Stomach (tissue), 4 donors: ENCODE results near the gene CTNNA3.

ENCODE experiments used
- EP300 ChIP-seq: sonication (generic); formaldehyde crosslinking; IDR thresholded peaks from one replicate; pipeline ENCODE4 v1.6.1; 2017; ENCODE audit warnings: antibody characterized with exemption
- POLR2A ChIP-seq, 4 donors: fragments of 450-650 bp; IDR thresholded peaks; one replicate each; pipeline ENCODE4 v1.6.1; 2016; ENCODE audit warnings: antibody characterized with exemption in 4 of 4, control low read depth in 2 of 4, mild to moderate bottlenecking in 1 of 4, moderate library complexity in 1 of 4
- POLR2AphosphoS5 ChIP-seq, 3 donors: sonication (generic); formaldehyde crosslinking; IDR thresholded peaks; one replicate each; pipeline ENCODE4 v1.6.1; 2016; ENCODE audit warnings: antibody characterized with exemption in 3 of 3
- TF ChIP-seq, protein P1 (sequence below), 7 experiments: fragments of 450-650 bp in 4 of 7; fragments of 200-600 bp in 3 of 7; sonication (generic) in 3 of 7; IDR thresholded peaks; one replicate each; pipeline ENCODE4 v1.5.1; 2016 to 2019; ENCODE audit warnings: antibody characterized with exemption in 7 of 7, control low read depth in 2 of 7, mild to moderate bottlenecking in 1 of 7

DNA sequence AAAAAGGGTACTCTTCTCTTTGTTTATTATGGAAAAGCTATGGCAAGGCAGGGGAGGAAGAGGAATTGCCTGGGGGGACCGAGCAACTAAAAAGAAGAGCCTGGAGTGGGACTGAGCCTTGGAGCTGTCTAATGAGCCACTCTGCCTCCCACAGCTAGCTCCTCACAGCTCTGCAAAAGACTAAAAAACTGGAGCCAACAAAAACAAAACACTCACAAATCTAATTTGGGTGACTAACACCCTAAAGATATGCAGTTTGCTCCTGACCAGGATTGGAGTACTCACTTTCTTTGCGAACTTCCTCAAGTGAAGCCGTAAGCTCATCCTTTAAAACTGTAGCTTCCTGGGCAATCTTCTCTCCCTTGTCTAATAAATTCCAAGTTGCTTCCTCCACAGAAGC, 89.4 kb downstream of the CTNNA3 start:
- TF ChIP-seq POLR2A (IDR thresholded peaks at IDR 0.05) (no peak), POLR2AphosphoS5 (IDR thresholded peaks at IDR 0.05) (no peak), EP300 (no peak)
- TF ChIP-seq, protein P1, sequence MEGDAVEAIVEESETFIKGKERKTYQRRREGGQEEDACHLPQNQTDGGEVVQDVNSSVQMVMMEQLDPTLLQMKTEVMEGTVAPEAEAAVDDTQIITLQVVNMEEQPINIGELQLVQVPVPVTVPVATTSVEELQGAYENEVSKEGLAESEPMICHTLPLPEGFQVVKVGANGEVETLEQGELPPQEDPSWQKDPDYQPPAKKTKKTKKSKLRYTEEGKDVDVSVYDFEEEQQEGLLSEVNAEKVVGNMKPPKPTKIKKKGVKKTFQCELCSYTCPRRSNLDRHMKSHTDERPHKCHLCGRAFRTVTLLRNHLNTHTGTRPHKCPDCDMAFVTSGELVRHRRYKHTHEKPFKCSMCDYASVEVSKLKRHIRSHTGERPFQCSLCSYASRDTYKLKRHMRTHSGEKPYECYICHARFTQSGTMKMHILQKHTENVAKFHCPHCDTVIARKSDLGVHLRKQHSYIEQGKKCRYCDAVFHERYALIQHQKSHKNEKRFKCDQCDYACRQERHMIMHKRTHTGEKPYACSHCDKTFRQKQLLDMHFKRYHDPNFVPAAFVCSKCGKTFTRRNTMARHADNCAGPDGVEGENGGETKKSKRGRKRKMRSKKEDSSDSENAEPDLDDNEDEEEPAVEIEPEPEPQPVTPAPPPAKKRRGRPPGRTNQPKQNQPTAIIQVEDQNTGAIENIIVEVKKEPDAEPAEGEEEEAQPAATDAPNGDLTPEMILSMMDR (IDR thresholded peaks at IDR 0.05), result no peak
